NCI-H187 treated with DMSO at 0.1 percent for 48 hours (cell line): ENCODE data around the gene MCL1.
"Not testable (repeated sequence)": the region's sequence is repeated elsewhere in the genome, so short reads cannot be mapped to it uniquely, and the experiment has no call there.

Experiments
- DNase-seq: peaks from one replicate; lab custom pipeline; 2025; lab: John Stamatoyannopoulos, UW

Gene MCL1

DNA sequence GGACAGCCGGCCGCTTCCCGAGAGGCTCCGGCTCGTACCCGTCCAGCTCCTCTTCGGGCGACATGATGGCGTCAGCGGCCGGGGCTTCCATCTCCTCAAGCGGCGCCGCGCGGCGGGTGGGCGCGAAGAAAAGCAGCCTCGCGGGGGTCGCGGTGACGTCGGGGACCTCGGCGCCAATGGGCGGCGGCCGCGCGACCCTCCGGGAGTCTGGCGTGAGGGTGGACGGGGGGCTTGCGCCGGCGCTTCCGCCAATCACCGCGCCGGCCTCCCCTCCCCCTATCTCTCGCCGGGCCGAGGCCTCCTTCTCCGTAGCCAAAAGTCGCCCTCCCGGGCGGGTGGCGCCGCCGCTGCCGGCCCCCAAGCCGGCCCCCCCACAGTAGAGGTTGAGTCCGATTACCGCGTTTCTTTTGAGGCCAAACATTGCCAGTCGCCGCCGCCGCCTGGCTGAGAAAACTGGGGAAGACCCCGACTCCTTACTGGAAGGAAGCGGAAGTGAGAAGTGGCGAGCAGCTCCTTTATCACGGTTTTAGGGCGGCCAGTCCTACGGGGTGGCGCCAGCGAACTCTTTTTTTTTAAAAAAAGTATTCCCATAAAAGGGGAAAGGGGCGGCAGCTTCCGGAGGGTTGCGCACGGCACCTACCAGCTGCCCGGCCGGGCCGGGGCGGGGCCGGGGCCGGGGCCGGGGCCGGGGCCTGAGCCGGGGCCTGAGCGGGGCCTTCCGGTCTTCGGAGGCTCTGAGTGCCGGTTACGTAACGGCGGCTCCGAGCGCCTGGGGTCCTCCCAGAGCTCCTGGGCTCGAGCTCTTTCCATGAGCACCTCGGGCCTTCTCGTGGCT lies at the start of gene MCL1:
Gene MCL1 (minus strand): TSS at position 501 of the 835 bp plus-strand sequence. CDS start 80 bp downstream, at position 421.
- peak; percentile 95 for DNase-seq

GRCh38 chr1:150628766-150629114 lies 49.3 kb upstream of the MCL1 start:
- no peak for DNase-seq

DNA sequence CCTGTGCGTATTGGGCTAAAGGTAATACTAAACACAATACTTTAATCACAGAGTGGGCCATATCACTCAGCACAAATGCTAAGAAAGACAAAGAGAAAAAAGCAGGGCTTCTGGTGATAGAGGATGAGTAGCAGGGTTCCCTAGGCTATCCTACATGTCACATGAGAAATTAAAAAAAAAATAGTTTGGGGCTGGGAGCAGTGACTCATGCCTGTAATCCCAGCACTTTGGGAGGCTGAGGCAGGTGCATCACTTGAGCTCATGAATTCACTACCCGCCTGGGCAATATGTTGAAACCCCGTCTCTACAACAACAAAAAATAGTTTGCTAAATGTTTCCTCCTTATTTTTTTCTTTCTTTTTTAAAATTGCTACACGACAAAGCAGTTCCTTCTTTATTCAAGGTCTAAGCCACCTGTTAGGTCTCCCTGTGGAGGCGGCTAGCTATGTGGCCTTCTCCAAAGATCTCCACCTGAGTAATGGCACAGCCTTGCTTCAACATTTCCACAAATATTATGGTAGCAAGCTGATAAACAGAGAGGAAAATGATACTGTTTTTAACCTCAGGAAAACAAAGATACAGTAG lies 48.5 kb upstream of the MCL1 start:
- no peak for DNase-seq

GRCh38 chr1:150626150-150626549 lies 46.7 kb upstream of the MCL1 start:
- no peak for DNase-seq

GRCh38 chr1:150624546-150624945 lies 45.1 kb upstream of the MCL1 start:
- DNase-seq: not testable (repeated sequence)

DNA sequence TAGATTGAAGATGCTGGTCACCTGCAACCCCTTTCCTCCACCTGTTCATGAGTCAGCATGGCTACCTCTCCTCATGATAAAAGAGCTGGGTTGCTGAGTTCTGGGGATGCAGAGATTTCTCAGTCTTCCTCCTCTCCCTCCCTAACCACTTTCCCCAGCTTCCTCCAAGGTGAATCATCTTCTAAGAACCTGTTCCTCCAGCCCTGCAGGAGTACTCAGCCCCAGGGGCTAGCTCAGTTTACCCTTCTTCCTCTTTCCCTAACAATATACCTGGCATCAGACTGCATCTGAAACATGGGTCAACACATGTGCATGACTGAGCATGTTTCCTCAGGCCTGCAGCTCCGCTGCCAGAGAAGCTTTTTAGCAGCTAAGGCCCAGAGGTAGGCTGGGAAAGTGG lies 44.7 kb upstream of the MCL1 start:
- not testable (repeated sequence) for DNase-seq

DNA sequence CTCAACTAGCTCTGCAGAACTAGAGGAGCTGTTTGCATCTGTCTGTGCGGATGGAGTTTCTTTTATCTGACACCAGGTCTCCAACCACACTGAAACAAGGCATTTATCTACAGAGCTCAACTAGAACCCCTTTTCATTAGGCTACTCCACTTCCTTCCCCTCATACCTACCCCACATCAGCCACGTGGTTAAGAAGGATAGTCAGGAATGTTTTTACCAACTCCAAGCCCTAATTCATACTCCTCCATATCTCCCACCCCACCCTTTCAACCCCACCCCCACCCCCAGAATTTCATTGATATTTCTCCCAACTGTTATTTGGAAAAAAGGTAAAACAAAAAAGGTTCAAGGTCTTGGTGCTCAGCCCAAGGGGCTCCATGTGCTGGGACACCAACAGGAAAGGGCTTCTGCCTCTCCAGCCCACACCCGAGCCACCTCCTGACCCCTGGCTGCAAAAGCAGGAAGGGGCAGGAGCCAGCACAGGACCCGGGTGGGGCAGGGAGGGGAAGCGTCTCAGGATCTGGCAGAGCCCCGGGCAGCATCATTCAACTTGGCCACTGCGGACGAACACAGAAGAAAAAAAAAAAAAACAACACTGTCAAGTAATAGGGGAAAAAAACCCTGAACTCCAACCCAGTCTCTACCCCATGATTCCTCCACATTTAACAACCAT lies 43.0 kb upstream of the MCL1 start:
- no peak for DNase-seq

- DNase-seq: no peak
These were observed 42.3 kb upstream of the MCL1 start for GRCh38 chr1:150621497-150622302.

DNA sequence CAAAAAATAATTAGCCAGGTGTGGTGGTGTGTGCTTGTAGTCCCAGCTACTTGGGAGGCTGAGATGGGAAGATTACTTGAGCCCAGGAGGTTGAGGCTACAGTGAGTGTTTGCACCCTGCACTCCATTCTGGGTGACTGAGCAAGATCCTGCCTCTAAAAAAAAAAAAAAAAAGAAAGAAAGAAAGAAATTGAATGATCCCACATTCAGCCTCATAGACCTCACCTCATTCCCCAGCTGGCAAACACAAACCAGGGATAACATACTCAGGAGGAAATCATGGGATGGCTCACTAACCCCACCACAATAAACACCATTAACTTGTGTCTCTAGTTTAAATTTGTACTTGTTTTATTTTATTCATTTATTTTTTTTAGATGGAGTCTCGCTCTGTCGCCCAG lies 41.5 kb upstream of the MCL1 start:
- DNase-seq: no peak

GRCh38 chr1:150619576-150620509 lies 40.4 kb upstream of the MCL1 start:
- no peak for DNase-seq

- DNase-seq: no peak
These were observed 36.2 kb upstream of the MCL1 start for GRCh38 chr1:150615346-150616201.

GRCh38 chr1:150613061-150613920 lies 33.9 kb upstream of the MCL1 start:
- DNase-seq: no peak

- no peak for DNase-seq
These were observed 32.6 kb upstream of the MCL1 start for GRCh38 chr1:150612014-150612345.

- DNase-seq: no peak
These were observed 31.2 kb upstream of the MCL1 start for GRCh38 chr1:150610576-150610975.

DNA sequence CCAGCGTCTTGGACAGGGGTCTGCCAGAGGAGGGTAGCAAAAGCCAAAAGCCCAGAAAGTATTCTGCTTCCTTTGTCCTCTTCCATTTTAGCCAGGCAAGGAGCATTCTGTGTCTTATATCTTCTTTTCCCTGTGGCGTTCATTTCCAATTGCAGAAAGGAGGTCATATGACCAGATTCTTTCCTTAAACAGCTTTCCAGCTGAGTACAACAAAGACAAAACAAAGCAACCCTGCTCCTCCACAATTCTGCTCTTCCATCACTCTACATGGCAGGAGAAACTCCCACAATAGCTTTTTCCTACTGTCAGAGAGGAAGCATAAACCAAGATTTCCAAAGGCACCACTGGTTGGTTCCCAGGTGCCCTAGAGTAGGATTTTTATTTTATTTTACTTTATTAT lies 30.3 kb upstream of the MCL1 start:
- no peak for DNase-seq

- no peak for DNase-seq
These were observed 27.2 kb upstream of the MCL1 start for GRCh38 chr1:150606463-150607142.

DNA sequence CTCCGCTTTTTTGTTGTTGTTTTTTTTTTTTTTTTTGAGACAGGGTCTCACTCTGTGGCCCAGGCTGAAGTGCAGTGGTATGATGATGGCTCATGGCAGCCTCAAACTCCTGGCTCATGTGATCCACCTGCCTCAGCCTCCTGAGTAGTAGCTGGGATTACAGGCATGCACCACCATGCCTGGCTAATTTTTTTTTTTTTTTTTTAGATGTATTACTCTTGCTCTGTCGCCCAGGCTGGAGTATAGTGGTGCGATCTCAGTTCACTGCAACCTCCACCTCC lies 26.0 kb upstream of the MCL1 start:
- not testable (repeated sequence) for DNase-seq

- DNase-seq: no peak
These were observed 24.8 kb upstream of the MCL1 start for GRCh38 chr1:150604226-150604588.

GRCh38 chr1:150603711-150604110 lies 24.3 kb upstream of the MCL1 start:
- no peak for DNase-seq
